HepG2 (cell line): ENCODE measurements around the gene ZNF292. TPM values are rescaled to one million over a fixed set of nuclear protein-coding genes. Genes with fewer than 3 reads are reported as not detected.

Source experiments
- ATAC-seq: fragments of 200-7000 bp; cut with Tn5 transposase; 3 replicates; pipeline ENCODE4 v1.9.1; 2020; ENCODE audit warnings: mild to moderate bottlenecking, moderate library complexity
- Bru-seq: library from RNA; stranded (reverse); fragments of 400-500 nt; gene quantifications from one replicate; lab custom pipeline; 2021; lab: Mats Ljungman, UMichigan
- BruChase-seq, 2 experiments: library from RNA; stranded (reverse); fragments of 400-500 nt; gene quantifications; one replicate each; lab custom pipeline; 2021; lab: Mats Ljungman, UMichigan
- BruUV-seq: library from RNA; stranded (reverse); fragments of 400-500 nt; replicated peaks from 2 replicates; lab custom pipeline; 2021; lab: Mats Ljungman, UMichigan
- CTCF ChIA-PET: fragments of 300-600 bp; formaldehyde crosslinking; extraction: SDS; loops from one replicate; lab custom pipeline; 2021; ENCODE audit warnings: low total read pairs, inconsistent platforms, low intra/inter-chr PET ratio; lab: Yijun Ruan, JAX
- POLR2A ChIA-PET: fragments of 350-600 bp; sonication (Branson Sonifier 250); formaldehyde crosslinking; loops from one replicate; lab custom pipeline; 2020; ENCODE audit warnings: antibody characterized with exemption, inconsistent platforms; lab: Yijun Ruan, JAX
- DNase-seq: peaks from one replicate; pipeline ENCODE4 v3.0.0-alpha.2; 2015; ENCODE audit warnings: low spot score
- FAIRE-seq: peaks from 3 replicates; lab custom pipeline; 2011; peaks lifted over from hg19 to GRCh38; lab: Jason Lieb, UNC
- H2AFZ ChIP-seq: one replicate; pipeline ENCODE4 v1.6.1; 2011; ENCODE audit warnings: low read length, inconsistent platforms
- H3K27ac ChIP-seq: fragments of 300-600 bp; 3 replicates; pipeline ENCODE4 v1.8.0; 2011; ENCODE audit warnings: mixed run types, mild to moderate bottlenecking, mixed read lengths, low read length, inconsistent platforms; ENCODE audit not compliant: insufficient read depth; ENCODE audit errors: extremely low read length
- H3K27me3 ChIP-seq, 2 experiments: fragments of 200-600 bp in 1 of 2; 2 replicates in 1 of 2; 3 replicates in 1 of 2; pipeline versions ENCODE4 v1.6.0 to v1.8.0; 2011; ENCODE audit warnings: low read length in 2 of 2, mild to moderate bottlenecking in 2 of 2, moderate library complexity in 2 of 2, inconsistent platforms in 1 of 2; ENCODE audit not compliant: insufficient read depth in 2 of 2, control insufficient read depth in 1 of 2
- H3K36me3 ChIP-seq, 2 experiments: fragments of 200-600 bp in 1 of 2; replicated peaks in 1 of 2; 2 replicates in 1 of 2; 3 replicates in 1 of 2; pipeline versions ENCODE4 v1.5.1 to v1.8.0; 2011; ENCODE audit warnings: low read length in 2 of 2, inconsistent platforms in 1 of 2; ENCODE audit not compliant: insufficient read depth in 2 of 2, control insufficient read depth in 1 of 2
- H3K4me1 ChIP-seq: 2 replicates; pipeline ENCODE4 v1.5.1; 2012; ENCODE audit warnings: low read length, inconsistent platforms; ENCODE audit not compliant: insufficient read depth
- H3K4me2 ChIP-seq: 2 replicates; pipeline ENCODE4 v1.6.0; 2011; ENCODE audit warnings: low read depth, low read length, inconsistent platforms
- H3K4me3 ChIP-seq, 3 experiments: fragments of 200-600 bp in 1 of 3; sonication (generic), shearing (Covaris generic) in 1 of 3; replicated peaks in 1 of 3; 2 replicates each; pipeline ENCODE4 v1.5.1; 2011 to 2016; ENCODE audit warnings: low read length in 3 of 3, inconsistent platforms in 2 of 3, low read depth in 2 of 3, mild to moderate bottlenecking in 2 of 3, control low read depth in 1 of 3, mixed read lengths in 1 of 3; ENCODE audit not compliant: insufficient read depth in 1 of 3
- H3K79me2 ChIP-seq: one replicate; pipeline ENCODE4 v1.6.1; 2011; ENCODE audit warnings: low read length, inconsistent platforms; ENCODE audit not compliant: insufficient read depth
- H3K9ac ChIP-seq: 2 replicates; pipeline ENCODE4 v1.6.0; 2011; ENCODE audit warnings: mild to moderate bottlenecking, low read depth, low read length, inconsistent platforms; ENCODE audit not compliant: insufficient read depth
- H3K9me3 ChIP-seq: 2 replicates; pipeline ENCODE4 v1.5.1; 2012; ENCODE audit warnings: mild to moderate bottlenecking, low read length
- H4K20me1 ChIP-seq: 2 replicates; pipeline ENCODE4 v1.6.0; 2011; ENCODE audit warnings: inconsistent platforms, mild to moderate bottlenecking, low read length, moderate library complexity; ENCODE audit not compliant: insufficient read depth
- EZH2 ChIP-seq: conservative IDR thresholded peaks from 2 replicates; pipeline ENCODE4 v1.6.1; 2012; ENCODE audit warnings: mild to moderate bottlenecking, low read depth, low read length, moderate library complexity
- MED8 ChIP-seq: sonication (generic); formaldehyde crosslinking; IDR thresholded peaks from 2 replicates; pipeline ENCODE4 v1.8.1; 2023; ENCODE audit warnings: mild to moderate bottlenecking, missing genetic modification reagents; ENCODE audit not compliant: insufficient replicate concordance
- MLX ChIP-seq: IDR thresholded peaks from 2 replicates; pipeline ENCODE4 v1.6.1; 2016
- NFAT5 ChIP-seq: sonication (generic); formaldehyde crosslinking; IDR thresholded peaks from 2 replicates; pipeline ENCODE4 v1.4.0; 2020; ENCODE audit warnings: missing genetic modification reagents
- RBM22 ChIP-seq: fragments of 200-400 bp; formaldehyde crosslinking; optimal IDR thresholded peaks from 2 replicates; pipeline ENCODE3; 2017; ENCODE audit warnings: mild to moderate bottlenecking, low read length, moderate library complexity
- ZBTB10 ChIP-seq: sonication (generic); formaldehyde crosslinking; IDR thresholded peaks from 2 replicates; pipeline ENCODE4 v1.4.0; 2020; ENCODE audit warnings: missing genetic modification reagents, borderline replicate concordance
- ZC3H13 ChIP-seq: sonication (generic); formaldehyde crosslinking; IDR thresholded peaks from 2 replicates; pipeline ENCODE4 v1.8.1; 2023; ENCODE audit warnings: mild to moderate bottlenecking, missing genetic modification reagents, moderate library complexity
- WGBS: methylation state at CpG from one replicate; pipeline ENCODE4 v1.1.6; 2017; ENCODE audit warnings: low lambda C conversion rate; 5-methylcytosine and 5-hydroxymethylcytosine counted together
- in situ Hi-C: cut with HindIII; loops from 2 replicates; pipeline ENCODE4 v1.10.0; 2017; ENCODE audit warnings: low pct_unique_long_range_greater_than_20kb; ENCODE audit not compliant: extremely low pct_ligation_motif_present
- intact Hi-C: fragments of 100-400 bp; cut with micrococcal nuclease; formaldehyde crosslinking; loops from one replicate; pipeline ENCODE4 v1.10.0; 2022; ENCODE audit not compliant: unreplicated experiment
- long read RNA-seq, 2 experiments: library from RNA in 1 of 2; library from polyadenylated mRNA in 1 of 2; stranded (forward) in 1 of 2; unstranded in 1 of 2; transcript quantifications; one replicate each; pipeline ENCODE4 v2.0.0, GENCODE V29; 2019 to 2022
- polyA minus RNA-seq, 3 experiments: library from RNA; depleted of rRNA, polyadenylated mRNA; stranded (reverse); fragments of >200 nt; gene quantifications; 2 replicates each; pipeline ENCODE4 v1.2.3, GENCODE V29; 2011; ENCODE audit warnings: low replicate concordance in 1 of 3
- polyA plus RNA-seq, 8 experiments: library from polyadenylated mRNA; depleted of rRNA in 3 of 8; stranded (reverse) in 7 of 8; unstranded in 1 of 8; fragments of >200 nt; fragmentation: Illumina TruSeq in 4 of 8; extraction: Trizol in 4 of 8; gene quantifications; 2 replicates each; pipeline versions ENCODE4 v1.2.1 to v1.2.3, GENCODE V29; 2011 to 2016; ENCODE audit warnings: low read depth in 4 of 8, missing spikeins in 1 of 8, mixed read lengths in 1 of 8; ENCODE audit not compliant: insufficient read depth in 1 of 8
- total RNA-seq, 5 experiments: library from RNA; depleted of rRNA; stranded (reverse); fragments of >200 nt; fragmentation: Illumina TruSeq; extraction: Trizol; gene quantifications; 2 replicates each; pipeline ENCODE4 v1.2.3, GENCODE V29; 2016; ENCODE audit warnings: low read depth in 1 of 5

Gene ZNF292
- 12.8 and 15.4 TPM in 2 replicates for total RNA-seq (2016; rRNA removed; fragmentation: Illumina TruSeq; extraction: Trizol)
- 70.6 and 73.9 TPM in 2 replicates for total RNA-seq (2016; cell fraction: cytosol; rRNA removed; fragmentation: Illumina TruSeq; extraction: Trizol; ENCODE audit: low read depth)
- total RNA-seq (2016; cell fraction: insoluble cytoplasmic fraction; rRNA removed; fragmentation: Illumina TruSeq; extraction: Trizol): 12.7 and 13.8 TPM in 2 replicates
- total RNA-seq (2016; cell fraction: membrane; rRNA removed; fragmentation: Illumina TruSeq; extraction: Trizol): 15.6 and 16.5 TPM in 2 replicates
- total RNA-seq (2016; cell fraction: nucleus; rRNA removed; fragmentation: Illumina TruSeq; extraction: Trizol): 38.9 and 39.3 TPM in 2 replicates
- polyA plus RNA-seq (2011; rRNA removed): 5.6 and 9.9 TPM in 2 replicates
- polyA plus RNA-seq (2011; cell fraction: cytosol; rRNA removed): 1.6 and 2.3 TPM in 2 replicates
- 14.5 and 16.5 TPM in 2 replicates for polyA plus RNA-seq (2011; cell fraction: nucleus; rRNA removed)
- 8.2 and 8.5 TPM in 2 replicates for polyA plus RNA-seq (2012)
- polyA plus RNA-seq (2016; cell fraction: cytosol; fragmentation: Illumina TruSeq; extraction: Trizol; ENCODE audit: low read depth): 0.14 and 0.21 TPM in 2 replicates
- polyA plus RNA-seq (2016; cell fraction: insoluble cytoplasmic fraction; fragmentation: Illumina TruSeq; extraction: Trizol; ENCODE audit: low read depth): 4.9 and 5.6 TPM in 2 replicates
- 0.45 and 0.56 TPM in 2 replicates for polyA plus RNA-seq (2016; cell fraction: membrane; fragmentation: Illumina TruSeq; extraction: Trizol; ENCODE audit: low read depth)
- polyA plus RNA-seq (2016; cell fraction: nucleus; fragmentation: Illumina TruSeq; extraction: Trizol; ENCODE audit: insufficient read depth, low read depth): 19.9 and 22.9 TPM in 2 replicates
- polyA minus RNA-seq (2011; rRNA and poly(A)+ RNA removed; ENCODE audit: low replicate concordance): 15.3 and 25.7 TPM in 2 replicates
- 14.0 and 14.8 TPM in 2 replicates for polyA minus RNA-seq (2011; cell fraction: cytosol; rRNA and poly(A)+ RNA removed)
- 192 and 247 TPM in 2 replicates for polyA minus RNA-seq (2011; cell fraction: nucleus; rRNA and poly(A)+ RNA removed)
- percentile 95 among the genes with signal in this experiment for Bru-seq, nascent RNA
- BruChase-seq, experiment 1, labeled RNA remaining after a 6-hour chase: percentile 83 among the genes with signal in this experiment
- BruChase-seq, experiment 2, labeled RNA remaining after a 2-hour chase: percentile 93 among the genes with signal in this experiment
- long read RNA-seq, experiment 1, full-length matches to known transcripts: 4 of 6 reads
- long read RNA-seq, experiment 1, partial matches to known transcripts: 0 of 6 reads
- long read RNA-seq, experiment 1, other reads (novel, unspliced or antisense): 2 of 6 reads
- long read RNA-seq, experiment 2, partial matches to known transcripts: 0 of 7 reads
- long read RNA-seq, experiment 2, other reads (novel, unspliced or antisense): 7 of 7 reads

GRCh38 chr6:87154993-87155841, at the start of gene ZNF292:
Gene ZNF292 (plus strand): TSS chr6:87155565. CDS start chr6:87155592, 27 bp downstream.
- POLR2A ChIA-PET: interaction anchor here (0.6 kb wide), 1 partner anchor 15 kb away, joined by 3 read pairs; no protein-coding TSS in a partner anchor
- H3K79me2 ChIP-seq: peaks cover 64% of the 10 kb centered on the region
- no peaks in the 10 kb centered on the region for H3K9me3 ChIP-seq
- TSS peak; percentile 90 for BruUV-seq
- peak; percentile 88 for ATAC-seq
- peaks cover 41% of the 10 kb centered on the region for H4K20me1 ChIP-seq
- peaks cover 32% of the 10 kb centered on the region for H3K4me1 ChIP-seq
- peak; percentile 93 for DNase-seq
- WGBS: 1% methylated on average over 42 of the region's 75 CpGs
- H3K4me3 ChIP-seq: peak within 1 kb of the TSS; percentile 86 to 96 (median 88)
- intact Hi-C loops: loop anchor here (5.0 kb wide), 2 partner anchors 82 to 237 kb away; no protein-coding TSS in a partner anchor
- H3K36me3 ChIP-seq: peaks cover 0 to 2% of the 10 kb centered on the region in 2 experiments; a peak in 1 of 5 replicates
- peak within 1 kb of the TSS; percentile 74 for H3K4me2 ChIP-seq
- CTCF ChIA-PET: no interaction called here
- peak within 1 kb of the TSS; percentile 78 for H3K9ac ChIP-seq
- FAIRE-seq: peak; percentile 55
- H3K27ac ChIP-seq: peak within 1 kb of the TSS; percentile 87
- peak within 1 kb of the TSS; percentile 95 for H2AFZ ChIP-seq
- H3K27me3 ChIP-seq: peaks cover 0 to 3% of the 10 kb centered on the region in 2 experiments; a peak in 1 of 5 replicates
- in situ Hi-C loops: no loop called here
- peak; percentile 80 for TF ChIP-seq MED8 (CRISPR knock-in tag)
- no peak for TF ChIP-seq ZBTB10 (CRISPR knock-in tag)
- no peak for TF ChIP-seq RBM22
- TF ChIP-seq EZH2: no peak
- TF ChIP-seq ZC3H13: peak; percentile 96; the same call in 1 of the 2 replicates
- TF ChIP-seq MLX (CRISPR knock-in tag): peak; percentile 99
- TF ChIP-seq NFAT5 (CRISPR knock-in tag): peak; percentile 87
